ENCODE measurements around the gene TAPT1. TPM values are rescaled to one million over a fixed set of nuclear protein-coding genes. Genes with fewer than 3 reads are reported as not detected.

The TAPT1 gene
- total and polyA plus RNA-seq, 2 experiments from 2014 or later: 3.6 to 9.9 TPM

DNA sequence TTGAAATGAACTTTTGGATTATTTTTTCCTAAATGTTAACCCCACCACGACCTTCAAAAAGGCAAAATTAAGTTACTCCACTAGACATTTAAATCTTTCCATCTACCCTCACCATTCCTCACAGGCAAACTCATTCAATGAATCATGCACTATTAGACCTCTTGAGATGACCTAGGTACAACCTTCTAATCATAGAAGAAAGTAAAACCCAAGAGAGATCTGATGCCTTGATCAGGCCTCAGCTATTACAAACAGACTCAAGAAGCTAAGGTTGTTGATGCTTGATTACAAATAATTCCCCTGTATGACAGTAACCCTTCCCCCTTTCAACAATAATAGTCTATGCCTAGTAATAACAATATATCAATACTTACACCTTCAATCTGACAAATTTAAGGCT is 18.9 kb downstream of the TAPT1 start:
- peaks cover 2% of the 10 kb centered on the region for H3K27me3 Mint-ChIP-seq (ENCODE audit: insufficient read depth, low read depth, poor library complexity)
- H3K4me1 Mint-ChIP-seq: peaks cover 22% of the 10 kb centered on the region
- no peaks in the 10 kb centered on the region for H3F3A ChIP-seq (replicated peaks; ENCODE audit: low read depth)
- H3K4me3 ChIP-seq: no peak overlapping the region
- H3K4me3 Mint-ChIP-seq: no peak overlapping the region
- H3K27me3 ChIP-seq (ENCODE audit: insufficient read depth): no peaks in the 10 kb centered on the region
- DNase-seq (ENCODE audit: low spot score) (no peak), ATAC-seq (no peak)
- H3K27ac ChIP-seq (ENCODE audit: low read depth): no peak overlapping the region
- H3K9me2 ChIP-seq (ENCODE audit: insufficient read depth): no peaks in the 10 kb centered on the region
- H3K36me3 Mint-ChIP-seq (ENCODE audit: low read depth): no peaks in the 10 kb centered on the region
- TF ChIP-seq JUNB (IDR thresholded peaks at IDR 0.05; ENCODE audit: unreplicated experiment): no peak
- no peak for TF ChIP-seq EZH2 (IDR thresholded peaks at IDR 0.05; ENCODE audit: low read depth, unreplicated experiment)
- TF ChIP-seq ZNF114 (CRISPR knock-in tag; IDR thresholded peaks at IDR 0.05): no peak
- no peak for TF ChIP-seq POLR2AphosphoS5 (IDR thresholded peaks at IDR 0.05; ENCODE audit: low read depth)
- TF ChIP-seq ZNF331 (CRISPR knock-in tag; IDR thresholded peaks at IDR 0.05; ENCODE audit: low read depth): no peak
- TF ChIP-seq, protein P1, sequence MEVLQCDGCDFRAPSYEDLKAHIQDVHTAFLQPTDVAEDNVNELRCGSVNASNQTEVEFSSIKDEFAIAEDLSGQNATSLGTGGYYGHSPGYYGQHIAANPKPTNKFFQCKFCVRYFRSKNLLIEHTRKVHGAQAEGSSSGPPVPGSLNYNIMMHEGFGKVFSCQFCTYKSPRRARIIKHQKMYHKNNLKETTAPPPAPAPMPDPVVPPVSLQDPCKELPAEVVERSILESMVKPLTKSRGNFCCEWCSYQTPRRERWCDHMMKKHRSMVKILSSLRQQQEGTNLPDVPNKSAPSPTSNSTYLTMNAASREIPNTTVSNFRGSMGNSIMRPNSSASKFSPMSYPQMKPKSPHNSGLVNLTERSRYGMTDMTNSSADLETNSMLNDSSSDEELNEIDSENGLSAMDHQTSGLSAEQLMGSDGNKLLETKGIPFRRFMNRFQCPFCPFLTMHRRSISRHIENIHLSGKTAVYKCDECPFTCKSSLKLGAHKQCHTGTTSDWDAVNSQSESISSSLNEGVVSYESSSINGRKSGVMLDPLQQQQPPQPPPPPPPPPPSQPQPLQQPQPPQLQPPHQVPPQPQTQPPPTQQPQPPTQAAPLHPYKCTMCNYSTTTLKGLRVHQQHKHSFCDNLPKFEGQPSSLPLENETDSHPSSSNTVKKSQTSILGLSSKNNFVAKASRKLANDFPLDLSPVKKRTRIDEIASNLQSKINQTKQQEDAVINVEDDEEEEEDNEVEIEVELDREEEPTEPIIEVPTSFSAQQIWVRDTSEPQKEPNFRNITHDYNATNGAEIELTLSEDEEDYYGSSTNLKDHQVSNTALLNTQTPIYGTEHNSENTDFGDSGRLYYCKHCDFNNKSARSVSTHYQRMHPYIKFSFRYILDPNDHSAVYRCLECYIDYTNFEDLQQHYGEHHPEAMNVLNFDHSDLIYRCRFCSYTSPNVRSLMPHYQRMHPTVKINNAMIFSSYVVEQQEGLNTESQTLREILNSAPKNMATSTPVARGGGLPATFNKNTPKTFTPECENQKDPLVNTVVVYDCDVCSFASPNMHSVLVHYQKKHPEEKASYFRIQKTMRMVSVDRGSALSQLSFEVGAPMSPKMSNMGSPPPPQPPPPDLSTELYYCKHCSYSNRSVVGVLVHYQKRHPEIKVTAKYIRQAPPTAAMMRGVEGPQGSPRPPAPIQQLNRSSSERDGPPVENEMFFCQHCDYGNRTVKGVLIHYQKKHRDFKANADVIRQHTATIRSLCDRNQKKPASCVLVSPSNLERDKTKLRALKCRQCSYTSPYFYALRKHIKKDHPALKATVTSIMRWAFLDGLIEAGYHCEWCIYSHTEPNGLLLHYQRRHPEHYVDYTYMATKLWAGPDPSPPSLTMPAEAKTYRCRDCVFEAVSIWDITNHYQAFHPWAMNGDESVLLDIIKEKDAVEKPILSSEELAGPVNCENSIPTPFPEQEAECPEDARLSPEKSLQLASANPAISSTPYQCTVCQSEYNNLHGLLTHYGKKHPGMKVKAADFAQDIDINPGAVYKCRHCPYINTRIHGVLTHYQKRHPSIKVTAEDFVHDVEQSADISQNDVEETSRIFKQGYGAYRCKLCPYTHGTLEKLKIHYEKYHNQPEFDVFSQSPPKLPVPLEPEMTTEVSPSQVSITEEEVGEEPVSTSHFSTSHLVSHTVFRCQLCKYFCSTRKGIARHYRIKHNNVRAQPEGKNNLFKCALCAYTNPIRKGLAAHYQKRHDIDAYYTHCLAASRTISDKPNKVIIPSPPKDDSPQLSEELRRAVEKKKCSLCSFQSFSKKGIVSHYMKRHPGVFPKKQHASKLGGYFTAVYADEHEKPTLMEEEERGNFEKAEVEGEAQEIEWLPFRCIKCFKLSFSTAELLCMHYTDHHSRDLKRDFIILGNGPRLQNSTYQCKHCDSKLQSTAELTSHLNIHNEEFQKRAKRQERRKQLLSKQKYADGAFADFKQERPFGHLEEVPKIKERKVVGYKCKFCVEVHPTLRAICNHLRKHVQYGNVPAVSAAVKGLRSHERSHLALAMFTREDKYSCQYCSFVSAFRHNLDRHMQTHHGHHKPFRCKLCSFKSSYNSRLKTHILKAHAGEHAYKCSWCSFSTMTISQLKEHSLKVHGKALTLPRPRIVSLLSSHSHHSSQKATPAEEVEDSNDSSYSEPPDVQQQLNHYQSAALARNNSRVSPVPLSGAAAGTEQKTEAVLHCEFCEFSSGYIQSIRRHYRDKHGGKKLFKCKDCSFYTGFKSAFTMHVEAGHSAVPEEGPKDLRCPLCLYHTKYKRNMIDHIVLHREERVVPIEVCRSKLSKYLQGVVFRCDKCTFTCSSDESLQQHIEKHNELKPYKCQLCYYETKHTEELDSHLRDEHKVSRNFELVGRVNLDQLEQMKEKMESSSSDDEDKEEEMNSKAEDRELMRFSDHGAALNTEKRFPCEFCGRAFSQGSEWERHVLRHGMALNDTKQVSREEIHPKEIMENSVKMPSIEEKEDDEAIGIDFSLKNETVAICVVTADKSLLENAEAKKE (CRISPR knock-in tag; IDR thresholded peaks at IDR 0.05): no peak
- TF ChIP-seq EZH2phosphoT487 (IDR thresholded peaks at IDR 0.05; ENCODE audit: unreplicated experiment): no peak
- H4K20me1 ChIP-seq (replicated peaks; ENCODE audit: insufficient read depth): peaks cover 9% of the 10 kb centered on the region
- H3K79me2 ChIP-seq (replicated peaks; ENCODE audit: insufficient read depth): no peaks in the 10 kb centered on the region; the same call in 1 of the 2 replicates
- H3K27ac Mint-ChIP-seq: no peak overlapping the region
- peaks cover 6% of the 10 kb centered on the region for H3K4me1 ChIP-seq (ENCODE audit: insufficient read depth)
- no peaks in the 10 kb centered on the region for H3K9me3 Mint-ChIP-seq
- H3K36me3 ChIP-seq (ENCODE audit: insufficient read depth): no peaks in the 10 kb centered on the region
- no peak overlapping the region for H2AFZ ChIP-seq
- H3K4me2 ChIP-seq: no peak overlapping the region

- H3F3A ChIP-seq (replicated peaks; ENCODE audit: low read depth): no peaks in the 10 kb centered on the region
- ATAC-seq: peak; percentile 45
- no peaks in the 10 kb centered on the region for H3K27me3 ChIP-seq (ENCODE audit: insufficient read depth)
- H3K4me2 ChIP-seq: no peak overlapping the region
- peaks cover 6% of the 10 kb centered on the region for H3K4me1 ChIP-seq (ENCODE audit: insufficient read depth)
- Mint-ChIP-seq H3K4me1 (peaks cover 22% of the 10 kb centered on the region), H3K27ac (no peak overlapping the region), H3K36me3 (ENCODE audit: low read depth) (no peaks in the 10 kb centered on the region), H3K9me3 (no peaks in the 10 kb centered on the region), H3K4me3 (no peak overlapping the region), H3K27me3 (ENCODE audit: insufficient read depth, low read depth, poor library complexity) (peaks cover 2% of the 10 kb centered on the region)
- H3K36me3 ChIP-seq (ENCODE audit: insufficient read depth): no peaks in the 10 kb centered on the region
- H3K79me2 ChIP-seq (replicated peaks; ENCODE audit: insufficient read depth): no peaks in the 10 kb centered on the region; the same call in 1 of the 2 replicates
- no peak overlapping the region for H3K4me3 ChIP-seq
- peaks cover 9% of the 10 kb centered on the region for H4K20me1 ChIP-seq (replicated peaks; ENCODE audit: insufficient read depth)
- H3K27ac ChIP-seq (ENCODE audit: low read depth): no peak overlapping the region
- no peak overlapping the region for H2AFZ ChIP-seq
- no peak for DNase-seq (ENCODE audit: low spot score)
- no peaks in the 10 kb centered on the region for H3K9me2 ChIP-seq (ENCODE audit: insufficient read depth)
- TF ChIP-seq CTCF (conservative IDR thresholded peaks at IDR 0.05; ENCODE audit: low read depth in 2 of 2) (no peak), ZNF114 (CRISPR knock-in tag; IDR thresholded peaks at IDR 0.05) (no peak), ZNF331 (CRISPR knock-in tag; IDR thresholded peaks at IDR 0.05; ENCODE audit: low read depth) (no peak), EZH2phosphoT487 (IDR thresholded peaks at IDR 0.05; ENCODE audit: unreplicated experiment) (no peak)
Measured at GRCh38 chr4:16206848-16207247, 19.4 kb downstream of the TAPT1 start.

Measured in GM23338 (cell line).